Measurements from ENCODE around the gene PCDH10. TPM values are rescaled to one million over a fixed set of nuclear protein-coding genes. Genes with fewer than 3 reads are reported as not detected.

PCDH10 gene
- total and polyA plus RNA-seq, 8 donors: 0.06 to 9.4 (median 0.50) TPM; not detected in 3

DNA sequence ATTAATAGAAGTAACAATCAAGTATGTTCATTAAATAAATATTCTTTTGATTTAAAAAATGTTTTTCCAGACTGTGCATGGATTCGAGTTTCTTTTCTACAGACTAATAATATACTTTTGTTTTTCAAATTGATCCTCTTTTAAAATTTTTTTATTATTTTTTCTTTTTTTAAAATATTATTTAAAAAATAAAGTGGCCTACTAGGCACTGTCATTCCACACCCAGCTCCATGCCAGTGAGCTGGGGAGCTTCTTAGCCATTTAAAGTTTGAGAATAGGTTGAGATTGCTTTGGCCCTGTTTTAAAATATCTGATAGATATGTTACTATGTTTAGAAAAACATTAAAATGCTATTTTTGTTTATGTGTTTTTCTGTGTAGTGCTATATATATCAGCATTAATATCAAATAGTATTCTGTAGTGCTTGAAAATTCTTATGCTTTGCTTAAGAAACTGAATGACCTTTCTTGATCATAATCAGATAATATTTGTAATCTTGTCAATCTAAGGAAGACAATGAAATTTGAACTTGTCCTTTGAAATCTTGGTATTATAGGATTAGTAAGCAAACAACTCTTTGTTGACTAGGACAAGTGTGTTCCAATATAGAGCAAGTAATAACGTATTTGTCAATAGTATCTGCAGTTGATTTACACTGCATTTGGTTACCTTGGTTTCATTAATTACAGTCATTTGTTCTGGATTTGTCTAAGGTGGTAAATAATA lies 12.6 kb downstream of the PCDH10 start:
- no peak overlapping the region for H3K27ac ChIP-seq
- H3K27me3 ChIP-seq: no peaks in the 10 kb centered on the region
- intact Hi-C loops (cut with DNase I; ENCODE audit: low total_unique reads): no loop called here
- TF ChIP-seq POLR2A (IDR thresholded peaks at IDR 0.05) (no peak), EP300 (IDR thresholded peaks at IDR 0.05) (no peak), POLR2AphosphoS5 (IDR thresholded peaks at IDR 0.05) (no peak)
- TF ChIP-seq, protein P1, sequence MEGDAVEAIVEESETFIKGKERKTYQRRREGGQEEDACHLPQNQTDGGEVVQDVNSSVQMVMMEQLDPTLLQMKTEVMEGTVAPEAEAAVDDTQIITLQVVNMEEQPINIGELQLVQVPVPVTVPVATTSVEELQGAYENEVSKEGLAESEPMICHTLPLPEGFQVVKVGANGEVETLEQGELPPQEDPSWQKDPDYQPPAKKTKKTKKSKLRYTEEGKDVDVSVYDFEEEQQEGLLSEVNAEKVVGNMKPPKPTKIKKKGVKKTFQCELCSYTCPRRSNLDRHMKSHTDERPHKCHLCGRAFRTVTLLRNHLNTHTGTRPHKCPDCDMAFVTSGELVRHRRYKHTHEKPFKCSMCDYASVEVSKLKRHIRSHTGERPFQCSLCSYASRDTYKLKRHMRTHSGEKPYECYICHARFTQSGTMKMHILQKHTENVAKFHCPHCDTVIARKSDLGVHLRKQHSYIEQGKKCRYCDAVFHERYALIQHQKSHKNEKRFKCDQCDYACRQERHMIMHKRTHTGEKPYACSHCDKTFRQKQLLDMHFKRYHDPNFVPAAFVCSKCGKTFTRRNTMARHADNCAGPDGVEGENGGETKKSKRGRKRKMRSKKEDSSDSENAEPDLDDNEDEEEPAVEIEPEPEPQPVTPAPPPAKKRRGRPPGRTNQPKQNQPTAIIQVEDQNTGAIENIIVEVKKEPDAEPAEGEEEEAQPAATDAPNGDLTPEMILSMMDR (IDR thresholded peaks at IDR 0.05): no peak
- no peaks in the 10 kb centered on the region for H3K4me1 ChIP-seq
- no peak overlapping the region for H3K4me3 ChIP-seq
- no peaks in the 10 kb centered on the region for H3K36me3 ChIP-seq
- WGBS, 5 donors: 57 to 72% (median 60%) methylated on average over 2 of the region's 2 CpGs
- no peak for DNase-seq
- H3K9me3 ChIP-seq: no peaks in the 10 kb centered on the region

GRCh38 chr4:133162941-133163340 lies 13.8 kb downstream of the PCDH10 start:
- no peak for TF ChIP-seq EP300 (IDR thresholded peaks at IDR 0.05)
- TF ChIP-seq, protein P1 (IDR thresholded peaks at IDR 0.05): no peak
- no peak for TF ChIP-seq POLR2A (IDR thresholded peaks at IDR 0.05)
- no peak for TF ChIP-seq POLR2AphosphoS5 (IDR thresholded peaks at IDR 0.05)
- Histone ChIP-seq H3K9me3 (no peaks in the 10 kb centered on the region), H3K4me3 (no peak overlapping the region), H3K4me1 (no peaks in the 10 kb centered on the region), H3K27ac (no peak overlapping the region), H3K27me3 (no peaks in the 10 kb centered on the region), H3K36me3 (no peaks in the 10 kb centered on the region)
- intact Hi-C loops (cut with DNase I; ENCODE audit: low total_unique reads): no loop called here
- WGBS, 5 donors: 78 to 86% (median 81%) methylated on average over 8 of the region's 8 CpGs
- no peak for DNase-seq

DNA sequence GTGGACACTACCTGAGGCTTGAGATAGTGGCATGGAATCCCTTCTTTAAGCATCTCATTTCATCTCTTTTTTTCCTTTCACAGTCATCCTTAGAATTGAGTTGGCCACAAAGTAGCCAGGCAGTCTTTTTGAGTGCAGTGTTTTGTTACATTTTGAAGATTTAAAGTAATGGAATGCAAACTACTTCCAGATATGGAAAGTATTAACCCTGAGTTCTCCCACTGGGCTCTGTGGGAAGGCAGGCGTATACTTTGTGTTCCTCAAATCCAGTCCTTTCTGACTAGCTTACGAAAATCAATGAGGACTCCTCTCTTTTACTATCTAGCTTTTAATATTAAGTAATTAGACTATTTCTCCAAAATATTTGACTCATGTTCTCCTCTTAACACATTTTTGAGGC lies 29.9 kb downstream of the PCDH10 start:
- no peaks in the 10 kb centered on the region for H3K4me1 ChIP-seq
- intact Hi-C loops (cut with DNase I; ENCODE audit: low total_unique reads): no loop called here
- H3K9me3 ChIP-seq: no peaks in the 10 kb centered on the region
- no peak overlapping the region for H3K27ac ChIP-seq
- H3K27me3 ChIP-seq: no peaks in the 10 kb centered on the region
- no peak for TF ChIP-seq POLR2AphosphoS5 (IDR thresholded peaks at IDR 0.05)
- TF ChIP-seq, protein P1 (IDR thresholded peaks at IDR 0.05): no peak
- no peak for TF ChIP-seq EP300 (IDR thresholded peaks at IDR 0.05)
- TF ChIP-seq POLR2A (IDR thresholded peaks at IDR 0.05): no peak
- H3K4me3 ChIP-seq: no peak overlapping the region
- DNase-seq: no peak
- WGBS, 5 donors: 62 to 85% (median 82%) methylated on average over 2 of the region's 2 CpGs
- H3K36me3 ChIP-seq: no peaks in the 10 kb centered on the region

DNA sequence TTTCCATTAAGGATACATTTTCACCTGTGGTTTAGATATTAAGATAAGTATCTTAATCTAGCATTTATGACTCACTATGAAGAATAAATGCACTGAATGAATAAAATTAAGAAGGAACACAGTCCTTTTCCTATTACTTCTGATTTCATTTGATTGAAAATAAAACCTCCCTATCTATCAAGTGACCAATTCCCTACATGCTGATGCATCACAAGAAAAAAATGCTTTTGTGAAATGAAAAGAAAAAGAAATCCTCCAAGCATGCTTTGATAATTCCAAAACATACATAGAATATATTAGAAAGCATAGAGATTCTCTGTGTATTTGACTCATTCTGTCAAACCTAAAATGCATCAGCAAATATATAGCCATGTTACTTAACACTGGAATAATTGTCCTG lies 37.1 kb downstream of the PCDH10 start:
- Histone ChIP-seq H3K27ac (no peak overlapping the region), H3K4me3 (no peak overlapping the region), H3K4me1 (no peaks in the 10 kb centered on the region), H3K36me3 (no peaks in the 10 kb centered on the region), H3K9me3 (no peaks in the 10 kb centered on the region), H3K27me3 (no peaks in the 10 kb centered on the region)
- DNase-seq: no peak
- TF ChIP-seq EP300 (IDR thresholded peaks at IDR 0.05) (no peak), POLR2AphosphoS5 (IDR thresholded peaks at IDR 0.05) (no peak), POLR2A (IDR thresholded peaks at IDR 0.05) (no peak)
- TF ChIP-seq, protein P1 (IDR thresholded peaks at IDR 0.05): no peak
- intact Hi-C loops (cut with DNase I; ENCODE audit: low total_unique reads): no loop called here
